ENCODE results near the gene DNPH1.

DNPH1 gene

GRCh38 chr6:43176423-43176786 lies 52.9 kb downstream of the DNPH1 start:
- H3K4me3 ChIP-seq (ENCODE audit: low read depth, low read length) = no peak overlapping the region
- TF ChIP-seq CTCF (IDR thresholded peaks at IDR 0.05; ENCODE audit: low read depth, low read length, missing control alignments) = no peak
- DNase-seq (ENCODE audit: low read depth) = no peak

- no peak for DNase-seq (ENCODE audit: low read depth)
- no peak for TF ChIP-seq CTCF (IDR thresholded peaks at IDR 0.05; ENCODE audit: low read depth, low read length, missing control alignments)
- no peak overlapping the region for H3K4me3 ChIP-seq (ENCODE audit: low read depth, low read length)
Measured at GRCh38 chr6:43175676-43176422, 53.4 kb downstream of the DNPH1 start.
